Endodermal cell (in vitro differentiated cells): ENCODE measurements around the gene UFD1. TPM values are rescaled to one million over a fixed set of nuclear protein-coding genes. Genes with fewer than 3 reads are reported as not detected.

ENCODE experiments used
- DNase-seq: peaks from one replicate; pipeline ENCODE4 v3.0.0-alpha.2; 2017
- H3K27ac ChIP-seq: 2 replicates; pipeline ENCODE4 v1.5.1; 2013; ENCODE audit warnings: mild to moderate bottlenecking, low read depth, low read length, moderate library complexity
- H3K27me3 ChIP-seq: 2 replicates; pipeline ENCODE4 v1.6.1; 2013; ENCODE audit warnings: mild to moderate bottlenecking, low read length, moderate library complexity; ENCODE audit not compliant: insufficient read depth, control insufficient read depth, poor library complexity, severe bottlenecking
- H3K36me3 ChIP-seq: 2 replicates; pipeline ENCODE4 v1.7.0; 2013; ENCODE audit warnings: mild to moderate bottlenecking, low read length, moderate library complexity; ENCODE audit not compliant: control insufficient read depth, insufficient read depth
- H3K4me1 ChIP-seq: one replicate; pipeline ENCODE4 v1.7.0; 2013; ENCODE audit warnings: low read length; ENCODE audit not compliant: control insufficient read depth, insufficient read depth
- H3K4me3 ChIP-seq: 2 replicates; pipeline ENCODE4 v1.5.1; 2013; ENCODE audit warnings: mild to moderate bottlenecking, low read length, moderate library complexity
- H3K9ac ChIP-seq: 2 replicates; pipeline ENCODE4 v1.6.1; 2013; ENCODE audit warnings: mild to moderate bottlenecking, low read length, moderate library complexity; ENCODE audit not compliant: poor library complexity, severe bottlenecking; ENCODE audit errors: extremely low read depth
- H3K9me3 ChIP-seq: 2 replicates; pipeline ENCODE4 v1.6.1; 2013; ENCODE audit warnings: mild to moderate bottlenecking, low read length, moderate library complexity; ENCODE audit not compliant: control insufficient read depth
- H3K27ac Mint-ChIP-seq: 2 replicates; pipeline ENCODE4 v1.8.0; 2020; ENCODE audit warnings: mixed read lengths
- H3K27me3 Mint-ChIP-seq: 2 replicates; pipeline ENCODE4 v1.8.0; 2021; ENCODE audit warnings: mild to moderate bottlenecking, mixed read lengths; ENCODE audit not compliant: insufficient read depth
- H3K36me3 Mint-ChIP-seq: 2 replicates; pipeline ENCODE4 v1.8.0; 2020; ENCODE audit warnings: low read depth, mixed read lengths
- H3K4me1 Mint-ChIP-seq: 2 replicates; pipeline ENCODE4 v1.8.0; 2020; ENCODE audit warnings: mixed read lengths
- H3K4me3 Mint-ChIP-seq: 2 replicates; pipeline ENCODE4 v1.8.0; 2020; ENCODE audit warnings: mild to moderate bottlenecking, moderate library complexity, mixed read lengths
- H3K9me3 Mint-ChIP-seq: 2 replicates; pipeline ENCODE4 v1.8.0; 2020; ENCODE audit warnings: mild to moderate bottlenecking, mixed read lengths
- CTCF ChIP-seq: fragments of 200-600 bp; sonication (generic); conservative IDR thresholded peaks from 2 replicates; pipeline ENCODE4 v1.5.0; 2021; ENCODE audit warnings: antibody characterized with exemption, mild to moderate bottlenecking
- WGBS, 2 experiments: methylation state at CpG; one replicate each; pipeline versions ENCODE4 v1.1.5 to v1.1.7; 2013; ENCODE audit warnings: missing lambda C conversion rate in 2 of 2, mixed read lengths in 1 of 2; ENCODE audit not compliant: insufficient coverage in 1 of 2, insufficient read length in 1 of 2; 5-methylcytosine and 5-hydroxymethylcytosine counted together
- total RNA-seq, 2 donors: library from RNA; stranded (reverse); fragmentation: NEBNext Ultra II Directional in 1 of 2; extraction: Animal tissue kit (Norgen Biotek cat#: 25700) in 1 of 2; gene quantifications; 2 replicates in 1 of 2; 3 replicates in 1 of 2; pipeline ENCODE4 v1.2.1, GENCODE V29; 2021

Gene UFD1
- total RNA-seq, 2 donors from 2014 or later: 67.7 to 69.2 TPM

GRCh38 chr22:19405133-19405532 lies 73.9 kb downstream of the UFD1 start:
- no peak overlapping the region for H3K27ac ChIP-seq
- TF ChIP-seq CTCF: no peak
- no peaks in the 10 kb centered on the region for H3K4me1 ChIP-seq
- peaks cover 86% of the 10 kb centered on the region for H3K36me3 ChIP-seq
- no peaks in the 10 kb centered on the region for H3K27me3 Mint-ChIP-seq
- peaks cover 64% of the 10 kb centered on the region for H3K36me3 Mint-ChIP-seq
- H3K4me3 ChIP-seq: no peak overlapping the region
- 83 to 95% methylated on average over 1 to 4 of the region's 4 CpGs for WGBS, 2 experiments
- no peak overlapping the region for H3K9ac ChIP-seq
- no peaks in the 10 kb centered on the region for H3K27me3 ChIP-seq
- no peak overlapping the region for H3K4me3 Mint-ChIP-seq
- H3K9me3 Mint-ChIP-seq: no peaks in the 10 kb centered on the region
- H3K4me1 Mint-ChIP-seq: no peaks in the 10 kb centered on the region
- DNase-seq: no peak
- no peaks in the 10 kb centered on the region for H3K9me3 ChIP-seq
- H3K27ac Mint-ChIP-seq: no peak overlapping the region

- Histone ChIP-seq H3K27me3 (no peaks in the 10 kb centered on the region), H3K9me3 (no peaks in the 10 kb centered on the region), H3K9ac (no peak overlapping the region), H3K4me3 (no peak overlapping the region), H3K27ac (no peak overlapping the region), H3K4me1 (no peaks in the 10 kb centered on the region), H3K36me3 (peaks cover 86% of the 10 kb centered on the region)
- Mint-ChIP-seq H3K9me3 (no peaks in the 10 kb centered on the region), H3K27me3 (no peaks in the 10 kb centered on the region), H3K27ac (no peak overlapping the region), H3K4me1 (no peaks in the 10 kb centered on the region), H3K36me3 (peaks cover 62% of the 10 kb centered on the region), H3K4me3 (no peak overlapping the region)
- WGBS, 2 experiments: 96% methylated on average over 3 of the region's 3 CpGs
- DNase-seq: no peak
- TF ChIP-seq CTCF: no peak
These were observed 74.3 kb downstream of the UFD1 start for GRCh38 chr22:19404676-19405075.

- Mint-ChIP-seq H3K36me3 (peaks cover 53% of the 10 kb centered on the region), H3K4me1 (no peaks in the 10 kb centered on the region), H3K4me3 (no peak overlapping the region), H3K27ac (no peak overlapping the region), H3K27me3 (no peaks in the 10 kb centered on the region), H3K9me3 (no peaks in the 10 kb centered on the region)
- Histone ChIP-seq H3K4me3 (no peak overlapping the region), H3K27me3 (no peaks in the 10 kb centered on the region), H3K9ac (no peak overlapping the region), H3K4me1 (no peaks in the 10 kb centered on the region), H3K27ac (no peak overlapping the region), H3K9me3 (no peaks in the 10 kb centered on the region), H3K36me3 (peaks cover 89% of the 10 kb centered on the region)
- TF ChIP-seq CTCF: no peak
- no peak for DNase-seq
- 95 to 97% methylated on average over 2 to 4 of the region's 4 CpGs for WGBS, 2 experiments
These were observed 76.3 kb downstream of the UFD1 start for GRCh38 chr22:19402642-19403191.
